ENCODE data around the gene ZBTB38. TPM values are rescaled to one million over a fixed set of nuclear protein-coding genes. Genes with fewer than 3 reads are reported as not detected.
A peak's percentile ranks its signal among the peaks of the same experiment; 100 is the strongest.

The ZBTB38 gene
- total RNA-seq, 1 donor = 267 TPM

DNA sequence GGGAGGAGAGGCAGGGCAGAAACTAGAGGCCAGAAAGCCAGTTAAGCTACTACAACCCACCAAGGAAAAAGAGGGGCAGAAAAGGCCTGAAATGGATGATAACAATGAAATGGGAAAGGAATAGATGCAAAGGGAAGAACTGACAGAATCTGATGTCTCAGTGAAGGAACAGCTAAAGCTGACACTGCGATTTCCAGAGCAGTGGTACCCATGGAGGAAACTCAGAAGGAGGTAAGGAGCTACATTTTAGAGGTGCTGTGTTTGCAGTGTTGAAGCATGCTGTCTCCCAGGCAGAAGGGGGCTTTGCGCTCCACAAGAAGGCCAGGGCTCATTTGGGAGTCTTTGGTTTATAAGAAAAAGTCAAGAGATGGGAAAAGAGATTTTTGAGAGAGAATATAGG lies 38.0 kb downstream of the ZBTB38 start:
- DNase-seq (ENCODE audit: low read depth) = no peak
- no peak overlapping the region for H3K4me3 ChIP-seq (ENCODE audit: low read depth, low read length)
- TF ChIP-seq, protein P1, sequence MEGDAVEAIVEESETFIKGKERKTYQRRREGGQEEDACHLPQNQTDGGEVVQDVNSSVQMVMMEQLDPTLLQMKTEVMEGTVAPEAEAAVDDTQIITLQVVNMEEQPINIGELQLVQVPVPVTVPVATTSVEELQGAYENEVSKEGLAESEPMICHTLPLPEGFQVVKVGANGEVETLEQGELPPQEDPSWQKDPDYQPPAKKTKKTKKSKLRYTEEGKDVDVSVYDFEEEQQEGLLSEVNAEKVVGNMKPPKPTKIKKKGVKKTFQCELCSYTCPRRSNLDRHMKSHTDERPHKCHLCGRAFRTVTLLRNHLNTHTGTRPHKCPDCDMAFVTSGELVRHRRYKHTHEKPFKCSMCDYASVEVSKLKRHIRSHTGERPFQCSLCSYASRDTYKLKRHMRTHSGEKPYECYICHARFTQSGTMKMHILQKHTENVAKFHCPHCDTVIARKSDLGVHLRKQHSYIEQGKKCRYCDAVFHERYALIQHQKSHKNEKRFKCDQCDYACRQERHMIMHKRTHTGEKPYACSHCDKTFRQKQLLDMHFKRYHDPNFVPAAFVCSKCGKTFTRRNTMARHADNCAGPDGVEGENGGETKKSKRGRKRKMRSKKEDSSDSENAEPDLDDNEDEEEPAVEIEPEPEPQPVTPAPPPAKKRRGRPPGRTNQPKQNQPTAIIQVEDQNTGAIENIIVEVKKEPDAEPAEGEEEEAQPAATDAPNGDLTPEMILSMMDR (IDR thresholded peaks at IDR 0.05; ENCODE audit: insufficient read depth, low read length) = no peak

DNA sequence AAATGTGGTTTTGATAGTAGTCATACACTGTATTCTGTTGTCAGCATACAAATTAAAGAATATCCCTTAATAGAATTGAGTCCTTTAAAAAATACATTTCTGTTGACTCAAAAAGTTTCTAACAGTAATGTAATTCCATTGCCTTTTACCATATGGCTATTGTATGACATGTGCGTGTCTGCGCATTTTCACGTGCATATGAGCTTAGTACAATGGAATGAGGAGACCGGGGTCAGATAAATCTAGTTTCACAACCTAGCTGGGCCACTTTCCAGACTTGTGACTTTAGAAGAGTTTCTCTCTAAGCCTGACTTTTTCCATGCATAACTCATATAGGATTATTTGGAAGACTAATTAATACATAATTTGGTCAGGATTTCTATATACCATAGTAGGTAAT lies 38.7 kb downstream of the ZBTB38 start:
- no peak overlapping the region for H3K4me3 ChIP-seq (ENCODE audit: low read depth, low read length)
- TF ChIP-seq, protein P1 (IDR thresholded peaks at IDR 0.05; ENCODE audit: insufficient read depth, low read length) = no peak

GRCh38 chr3:141407825-141408224 lies 39.5 kb downstream of the ZBTB38 start:
- TF ChIP-seq, protein P1 (IDR thresholded peaks at IDR 0.05; ENCODE audit: insufficient read depth, low read length) = no peak
- H3K4me3 ChIP-seq (ENCODE audit: low read depth, low read length) = no peak overlapping the region
- DNase-seq (ENCODE audit: low read depth) = no peak

More for the DNA sequence above, 38.7 kb downstream of the ZBTB38 start:
- peak; percentile 100 for DNase-seq (ENCODE audit: low read depth)

- TF ChIP-seq, protein P1 (IDR thresholded peaks at IDR 0.05; ENCODE audit: insufficient read depth, low read length) = no peak
- no peak overlapping the region for H3K4me3 ChIP-seq (ENCODE audit: low read depth, low read length)
- DNase-seq (ENCODE audit: low read depth) = no peak
Observed at GRCh38 chr3:141408596-141408995, 40.3 kb downstream of the ZBTB38 start.

GRCh38 chr3:141409940-141410241 lies 41.6 kb downstream of the ZBTB38 start:
- TF ChIP-seq, protein P1 (IDR thresholded peaks at IDR 0.05; ENCODE audit: insufficient read depth, low read length) = no peak
- H3K4me3 ChIP-seq (ENCODE audit: low read depth, low read length) = no peak overlapping the region
- no peak for DNase-seq (ENCODE audit: low read depth)

DNA sequence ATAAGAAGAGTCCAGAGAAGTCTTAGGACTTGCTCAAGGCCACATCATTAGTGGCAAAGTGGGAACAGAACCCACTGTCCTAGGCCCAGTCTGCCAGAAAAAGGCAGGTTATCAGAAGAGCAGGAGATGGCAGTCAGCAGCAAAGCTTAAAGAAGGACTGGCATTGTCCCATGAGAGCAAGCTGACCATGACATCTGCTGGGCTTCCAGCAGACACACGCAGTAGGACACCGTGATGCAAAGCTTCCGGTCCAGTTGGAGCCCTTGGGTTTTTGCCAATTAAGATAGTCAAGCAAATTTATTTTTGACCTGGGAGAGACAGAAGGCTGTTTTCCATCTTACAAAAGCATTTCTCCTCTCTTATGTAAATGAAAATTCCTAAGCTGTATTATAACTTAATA lies 42.1 kb downstream of the ZBTB38 start:
- TF ChIP-seq, protein P1 (IDR thresholded peaks at IDR 0.05; ENCODE audit: insufficient read depth, low read length) = no peak
- no peak overlapping the region for H3K4me3 ChIP-seq (ENCODE audit: low read depth, low read length)
- DNase-seq (ENCODE audit: low read depth) = peak; percentile 84

GRCh38 chr3:141410846-141411245 lies 42.5 kb downstream of the ZBTB38 start:
- TF ChIP-seq, protein P1 (IDR thresholded peaks at IDR 0.05; ENCODE audit: insufficient read depth, low read length) = no peak
- no peak for DNase-seq (ENCODE audit: low read depth)
- no peak overlapping the region for H3K4me3 ChIP-seq (ENCODE audit: low read depth, low read length)
